NCI-H1930 (cell line): ENCODE results near the gene P2RX4.
A peak's percentile ranks its signal among the peaks of the same experiment; 100 is the strongest.
"Not testable (repeated sequence)": the region's sequence is repeated elsewhere in the genome, so short reads cannot be mapped to it uniquely, and the experiment has no call there.

Experiments
- DNase-seq, 2 experiments: peaks; one replicate each; lab custom pipeline; 2025; lab: John Stamatoyannopoulos, UW

The P2RX4 gene, protein sequence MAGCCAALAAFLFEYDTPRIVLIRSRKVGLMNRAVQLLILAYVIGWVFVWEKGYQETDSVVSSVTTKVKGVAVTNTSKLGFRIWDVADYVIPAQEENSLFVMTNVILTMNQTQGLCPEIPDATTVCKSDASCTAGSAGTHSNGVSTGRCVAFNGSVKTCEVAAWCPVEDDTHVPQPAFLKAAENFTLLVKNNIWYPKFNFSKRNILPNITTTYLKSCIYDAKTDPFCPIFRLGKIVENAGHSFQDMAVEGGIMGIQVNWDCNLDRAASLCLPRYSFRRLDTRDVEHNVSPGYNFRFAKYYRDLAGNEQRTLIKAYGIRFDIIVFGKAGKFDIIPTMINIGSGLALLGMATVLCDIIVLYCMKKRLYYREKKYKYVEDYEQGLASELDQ

DNA sequence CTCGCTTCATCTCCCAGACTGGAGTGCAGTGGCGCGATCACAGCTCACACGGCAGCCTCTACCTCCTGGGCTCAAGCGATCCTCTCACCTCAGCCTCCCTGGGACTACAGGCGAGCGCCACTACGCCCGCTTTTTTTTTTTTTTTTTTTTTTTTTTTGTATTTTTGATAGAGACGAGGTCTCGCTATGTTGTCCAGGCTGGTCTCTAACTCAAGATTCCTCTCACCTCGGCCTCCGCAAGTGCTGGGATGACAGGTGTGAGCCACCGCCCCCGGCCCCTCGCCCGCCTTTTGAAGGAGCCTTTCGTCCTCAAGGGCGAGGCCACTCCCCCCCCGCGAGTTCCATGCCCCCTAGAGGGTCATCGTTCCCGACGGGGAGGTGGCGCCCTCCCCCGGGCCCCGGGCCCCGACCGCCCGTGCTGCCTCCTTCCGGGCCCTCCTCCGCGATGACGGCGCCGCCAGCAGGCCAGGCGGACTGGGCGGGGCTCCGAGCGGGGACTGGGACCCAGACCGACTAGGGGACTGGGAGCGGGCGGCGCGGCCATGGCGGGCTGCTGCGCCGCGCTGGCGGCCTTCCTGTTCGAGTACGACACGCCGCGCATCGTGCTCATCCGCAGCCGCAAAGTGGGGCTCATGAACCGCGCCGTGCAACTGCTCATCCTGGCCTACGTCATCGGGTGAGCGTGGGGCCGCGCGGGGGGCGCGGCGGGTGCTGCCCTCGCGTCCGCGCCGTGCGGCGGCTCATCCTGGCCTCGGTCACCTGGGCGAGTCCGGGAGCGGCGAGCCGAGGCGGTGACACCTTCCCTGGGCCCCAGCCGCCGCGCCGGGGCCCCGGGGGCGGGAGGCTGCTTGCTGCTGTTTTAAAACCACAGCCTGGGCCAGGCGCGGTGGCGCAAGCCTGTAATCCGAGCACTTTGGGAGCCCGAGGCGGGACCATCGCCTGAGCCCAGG is at the start of gene P2RX4:
Gene P2RX4 (plus strand): TSS at position 506 of the 949 bp plus-strand sequence. CDS start 36 bp downstream, at position 542.
- DNase-seq: peak; percentile 79 to 88

DNA sequence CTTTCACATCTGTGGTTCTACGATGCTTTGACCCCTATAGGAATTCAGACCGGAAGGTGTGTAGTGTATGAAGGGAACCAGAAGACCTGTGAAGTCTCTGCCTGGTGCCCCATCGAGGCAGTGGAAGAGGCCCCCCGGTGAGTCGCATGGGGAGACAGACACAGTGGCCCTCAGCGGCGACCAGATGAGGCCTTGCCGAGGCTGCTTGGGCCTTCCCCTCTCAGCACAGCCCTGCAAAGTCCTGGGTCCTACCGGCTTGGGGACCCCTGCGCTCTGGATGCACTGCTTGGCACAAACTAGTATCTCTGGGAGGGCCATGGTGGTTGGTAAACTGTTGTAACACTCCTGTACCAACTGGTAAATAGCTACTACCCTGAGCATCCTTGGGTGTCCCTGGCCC is 47.5 kb upstream of the P2RX4 start:
- DNase-seq: no peak

DNA sequence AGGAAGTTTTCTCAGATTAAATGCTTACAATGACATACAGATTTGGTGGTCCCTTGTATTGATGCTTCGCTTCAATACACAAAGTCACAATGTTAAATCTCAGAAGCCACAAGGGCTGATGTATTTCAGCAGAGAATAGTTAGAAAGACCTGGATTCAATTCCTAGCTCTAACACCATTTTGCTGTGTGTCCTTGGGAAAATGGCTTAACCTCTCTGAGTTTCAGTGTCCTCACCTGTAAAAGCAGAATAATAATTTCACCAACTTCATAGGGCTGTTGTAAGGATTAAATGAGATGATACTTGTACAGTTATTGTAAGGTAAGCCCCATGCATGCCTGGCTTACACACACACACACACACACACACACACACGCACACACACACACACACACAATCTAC is 46.9 kb upstream of the P2RX4 start:
- DNase-seq: no peak

DNA sequence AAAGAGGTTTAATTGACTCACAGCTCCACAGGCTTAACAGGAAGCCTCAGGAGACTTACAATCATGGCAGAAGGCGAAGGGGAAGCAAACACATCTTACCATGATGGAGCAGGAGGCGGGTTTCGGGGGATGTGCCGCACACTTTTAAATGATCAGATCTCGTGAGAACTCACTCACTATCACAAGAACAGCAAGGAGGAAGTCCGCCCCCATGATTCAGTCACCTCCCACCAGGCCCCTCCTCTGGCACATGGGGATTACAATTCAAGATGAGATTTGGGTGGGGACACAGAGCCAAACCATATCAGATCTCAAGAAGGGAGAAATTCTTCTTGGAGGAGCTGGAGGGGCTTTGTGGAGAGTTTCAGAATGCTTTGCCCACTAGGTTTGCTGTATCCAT is 45.1 kb upstream of the P2RX4 start:
- not testable (repeated sequence) for DNase-seq

DNA sequence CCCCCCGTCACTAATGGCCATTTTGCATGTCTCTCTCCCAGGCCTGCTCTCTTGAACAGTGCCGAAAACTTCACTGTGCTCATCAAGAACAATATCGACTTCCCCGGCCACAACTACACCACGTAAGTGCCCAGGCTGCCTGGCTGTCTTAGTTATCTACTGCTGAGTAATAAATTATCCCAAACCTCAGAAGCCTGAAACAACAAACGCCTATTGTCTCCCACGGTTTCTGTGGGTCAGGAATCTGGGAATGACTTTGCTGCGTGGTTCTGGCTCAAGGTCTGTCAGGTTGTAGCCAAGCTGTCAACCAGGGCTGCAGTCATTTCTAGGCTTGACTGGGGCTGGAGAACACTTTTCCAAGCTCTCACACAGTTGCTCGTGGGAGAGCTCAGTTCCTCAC is 44.6 kb upstream of the P2RX4 start:
- DNase-seq: no peak

DNA sequence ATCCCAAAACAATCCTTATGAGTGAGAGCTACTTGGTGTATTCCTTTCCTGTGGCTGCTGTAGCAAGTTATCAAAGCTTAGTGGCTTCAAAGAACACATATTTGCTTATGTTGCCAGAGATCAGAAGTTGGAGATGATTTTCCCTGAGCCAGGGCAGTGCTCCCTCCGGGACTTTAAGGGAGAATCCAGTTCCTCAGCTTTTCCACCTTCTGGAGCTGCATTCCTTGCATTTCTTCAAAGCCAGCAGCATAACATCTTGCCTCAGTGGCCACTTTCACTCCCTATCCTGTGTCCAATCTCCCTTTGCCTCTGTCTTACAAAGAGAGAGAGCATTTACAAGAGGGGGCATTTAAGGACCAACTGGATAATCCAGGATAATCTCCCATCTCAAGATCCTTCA is 43.6 kb upstream of the P2RX4 start:
- no peak for DNase-seq

DNA sequence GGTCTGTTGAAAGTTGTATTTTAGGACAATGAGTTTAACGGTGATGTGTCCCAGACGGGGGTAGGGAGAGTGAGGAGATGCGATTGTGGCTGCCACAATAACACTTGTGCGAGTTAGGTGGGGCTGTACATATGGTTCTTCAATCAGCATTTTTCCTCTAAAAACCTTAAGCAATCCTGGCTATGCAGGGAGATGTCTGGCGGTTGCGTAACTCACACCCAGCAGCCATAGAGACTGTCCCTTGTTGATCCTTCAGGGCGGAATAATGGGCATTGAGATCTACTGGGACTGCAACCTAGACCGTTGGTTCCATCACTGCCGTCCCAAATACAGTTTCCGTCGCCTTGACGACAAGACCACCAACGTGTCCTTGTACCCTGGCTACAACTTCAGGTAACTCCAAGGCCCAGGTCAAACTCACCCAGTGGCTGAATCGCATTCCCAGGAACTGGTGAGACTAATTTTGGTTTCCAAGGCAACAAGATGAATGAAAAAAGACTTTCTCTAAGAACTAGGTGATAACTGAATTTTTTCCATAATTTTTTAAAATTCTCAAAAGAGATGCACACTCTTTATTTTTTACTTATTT is 42.6 kb upstream of the P2RX4 start:
- no peak for DNase-seq

DNA sequence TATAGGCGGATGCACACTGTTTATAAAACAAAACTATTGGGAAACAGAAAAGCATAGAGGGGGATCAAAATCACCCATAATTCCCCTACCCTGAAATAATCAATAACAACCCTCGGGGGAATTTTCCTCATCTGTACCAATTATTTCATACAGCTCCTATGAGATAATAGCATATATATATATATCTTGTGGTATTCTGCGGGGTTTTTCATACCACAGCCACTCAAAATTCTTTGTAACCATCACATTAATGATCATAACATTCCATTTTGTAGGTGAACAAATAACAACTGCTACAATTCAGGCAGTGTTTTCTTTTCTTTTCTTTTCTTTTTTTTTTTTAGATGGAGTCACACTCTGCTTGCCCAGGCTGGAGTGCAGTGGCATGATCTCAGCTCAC is 42.0 kb upstream of the P2RX4 start:
- no peak for DNase-seq

DNA sequence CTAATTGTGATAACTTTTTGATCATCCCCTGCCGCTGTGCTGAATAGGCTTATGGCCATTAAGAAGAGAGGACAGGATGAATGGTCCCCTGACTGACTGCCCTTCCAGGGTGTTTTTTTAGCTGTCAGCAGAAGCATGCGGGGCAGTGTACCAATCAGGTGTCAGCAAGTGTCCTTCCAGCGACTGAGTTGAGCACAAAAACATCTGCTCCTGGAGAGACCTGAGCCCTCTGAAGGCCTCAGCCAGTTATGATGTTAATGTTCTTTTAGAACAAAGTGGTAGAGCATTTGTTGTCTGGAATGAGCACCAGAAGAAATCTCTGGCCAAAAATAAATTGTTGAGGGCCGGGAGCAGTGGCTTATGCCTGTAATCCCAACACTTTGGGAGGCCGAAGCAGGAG is 39.8 kb upstream of the P2RX4 start:
- DNase-seq: no peak

DNA sequence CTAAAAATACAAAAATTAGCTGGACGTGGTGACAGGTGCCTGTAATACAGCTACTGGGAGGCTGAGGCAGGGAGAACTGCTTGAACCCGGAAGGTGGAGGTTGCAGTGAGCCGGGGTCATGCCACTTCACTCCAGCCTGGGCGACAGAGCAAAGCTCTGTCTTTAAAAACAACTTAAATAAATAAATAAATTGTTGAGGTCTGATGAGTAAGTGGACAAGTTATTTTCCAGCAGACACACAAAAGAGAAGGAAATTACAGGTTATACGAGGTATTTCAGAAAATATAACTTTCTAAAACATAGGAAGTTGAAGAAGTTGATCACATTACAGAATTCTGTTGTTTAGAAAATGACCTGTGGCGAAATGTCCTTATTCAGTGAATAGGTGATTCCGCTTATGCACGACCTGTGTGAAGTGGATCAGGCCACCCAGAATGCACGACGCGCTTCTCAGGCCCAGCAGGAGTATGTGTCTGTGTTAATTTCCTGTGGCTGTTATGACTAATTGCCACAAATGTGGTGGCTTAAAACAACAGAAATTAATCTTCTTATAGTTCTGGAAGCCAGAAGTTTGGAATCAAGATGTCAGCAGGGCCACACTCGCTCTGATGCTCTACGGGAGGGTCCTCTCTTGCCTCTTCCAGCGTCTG is 39.2 kb upstream of the P2RX4 start:
- no peak for DNase-seq

DNA sequence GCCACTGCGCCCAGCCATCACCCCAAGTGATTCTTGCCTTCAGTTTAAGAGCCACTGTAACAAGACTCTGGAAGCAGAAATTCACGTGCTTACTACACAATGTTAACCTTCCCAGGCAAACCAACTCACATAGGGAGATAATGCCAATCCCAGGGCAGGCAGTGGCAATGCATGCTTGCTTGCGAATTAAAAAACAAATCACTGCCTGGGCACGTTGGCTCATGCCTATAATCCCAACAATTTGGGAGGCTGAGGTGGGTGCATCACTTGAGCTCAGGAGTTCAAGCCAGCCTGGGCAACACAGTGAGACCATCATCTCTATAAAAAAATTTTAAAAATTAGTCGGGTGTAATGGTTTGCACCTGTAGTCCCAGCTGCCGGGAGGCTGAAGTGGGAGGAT is 37.8 kb upstream of the P2RX4 start:
- no peak for DNase-seq

DNA sequence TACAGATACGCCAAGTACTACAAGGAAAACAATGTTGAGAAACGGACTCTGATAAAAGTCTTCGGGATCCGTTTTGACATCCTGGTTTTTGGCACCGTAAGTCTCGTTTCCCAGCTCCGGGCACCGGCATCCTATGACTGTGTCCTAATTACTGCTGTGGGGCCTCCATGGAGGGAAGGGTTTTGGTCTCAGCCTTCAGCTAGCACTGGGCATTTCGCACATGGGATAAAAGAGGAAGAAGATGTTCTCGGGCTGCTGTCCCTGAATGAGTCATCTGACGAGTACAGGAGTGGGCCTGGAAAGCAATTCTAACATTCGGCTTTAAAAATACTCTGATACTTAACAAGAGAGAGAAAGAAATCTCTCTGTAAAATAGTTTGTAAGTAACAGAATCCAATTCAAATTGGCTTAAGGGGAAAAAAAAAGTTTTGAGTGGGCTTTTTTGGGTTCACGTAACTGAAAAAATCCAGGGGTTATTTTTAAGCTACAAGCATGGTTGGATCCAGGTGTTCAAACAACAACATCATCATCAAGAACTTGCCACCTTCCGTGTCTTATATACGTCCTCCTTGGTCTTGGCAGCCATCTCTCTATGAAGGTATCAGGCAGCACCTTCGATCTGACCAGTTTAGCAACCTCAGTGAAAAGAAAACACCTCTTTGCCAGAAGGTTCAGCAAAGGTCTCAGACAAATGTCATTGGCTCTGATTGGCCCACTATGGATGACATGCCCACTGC is 34.4 kb upstream of the P2RX4 start:
- no peak for DNase-seq

DNA sequence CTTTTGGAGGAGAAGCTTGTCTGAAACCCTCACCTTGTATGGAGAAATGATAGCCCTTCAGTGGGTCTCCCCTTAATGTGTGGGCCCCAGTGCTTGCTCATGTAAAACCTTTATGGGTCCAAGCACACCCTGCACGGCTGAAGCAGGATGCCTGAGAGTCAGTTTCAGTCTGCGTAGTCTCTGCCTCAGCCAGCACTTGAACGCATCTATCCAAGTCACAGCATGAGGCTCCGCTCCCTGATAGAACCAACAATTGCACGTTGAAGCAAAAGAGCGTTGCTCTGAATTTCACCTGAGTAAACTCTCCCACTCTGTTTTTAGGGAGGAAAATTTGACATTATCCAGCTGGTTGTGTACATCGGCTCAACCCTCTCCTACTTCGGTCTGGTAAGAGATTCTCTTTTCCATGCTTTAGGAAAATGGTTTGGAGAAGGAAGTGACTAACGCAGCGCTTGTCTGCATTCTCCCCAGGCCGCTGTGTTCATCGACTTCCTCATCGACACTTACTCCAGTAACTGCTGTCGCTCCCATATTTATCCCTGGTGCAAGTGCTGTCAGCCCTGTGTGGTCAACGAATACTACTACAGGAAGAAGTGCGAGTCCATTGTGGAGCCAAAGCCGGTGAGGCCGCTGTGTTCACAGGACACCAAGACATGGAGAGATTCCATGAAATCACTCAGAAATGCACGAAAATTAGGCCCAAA is 33.0 kb upstream of the P2RX4 start:
- DNase-seq: no peak

DNA sequence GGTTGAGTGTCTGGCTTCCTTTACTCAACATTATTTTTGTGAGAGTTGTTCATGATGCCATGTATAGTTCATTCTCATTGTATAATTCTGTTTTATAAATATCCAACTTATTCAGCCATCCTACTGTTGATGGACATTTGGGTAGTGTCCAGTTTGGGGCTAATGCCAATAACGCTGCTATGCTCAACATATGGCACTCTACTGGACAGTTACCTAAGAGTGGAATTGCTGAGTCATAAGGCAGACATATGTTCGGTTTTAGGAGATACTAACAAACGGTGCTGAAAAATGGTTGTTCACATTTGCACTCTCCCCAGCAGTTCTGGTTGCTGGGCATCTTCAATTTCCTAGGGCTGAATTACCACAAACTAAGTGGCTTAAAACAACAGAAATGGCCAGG is 28.7 kb upstream of the P2RX4 start:
- no peak for DNase-seq

DNA sequence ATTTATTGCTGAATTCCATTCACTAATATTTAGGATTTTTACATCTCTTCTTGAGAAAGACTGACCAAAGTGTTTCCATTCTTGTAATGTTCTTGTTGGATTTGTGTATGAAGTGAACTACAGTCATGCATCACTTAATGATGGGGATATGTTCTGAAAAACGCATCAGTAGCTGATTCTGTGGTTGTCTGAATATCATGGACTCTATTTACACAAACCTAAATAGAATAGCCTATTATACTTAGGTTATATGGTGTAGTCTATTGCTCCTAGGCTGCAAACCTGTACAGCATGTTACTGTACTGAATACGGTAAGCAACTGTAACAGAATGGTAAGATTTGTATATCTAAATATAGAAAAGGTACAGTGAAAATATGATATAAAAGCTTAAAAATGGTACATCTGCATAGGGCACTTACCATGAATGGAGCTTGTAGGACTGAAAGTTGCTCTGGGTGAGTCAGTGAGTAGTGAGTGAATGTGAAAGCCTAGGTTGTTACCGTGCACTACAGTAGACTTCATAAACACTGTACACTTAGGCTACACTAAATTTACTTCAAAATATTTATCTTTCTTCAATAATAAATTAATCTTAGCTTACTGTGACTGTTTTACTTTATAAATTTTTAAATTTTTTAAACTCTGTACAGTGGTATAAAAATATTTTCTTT is 27.6 kb upstream of the P2RX4 start:
- DNase-seq: no peak

DNA sequence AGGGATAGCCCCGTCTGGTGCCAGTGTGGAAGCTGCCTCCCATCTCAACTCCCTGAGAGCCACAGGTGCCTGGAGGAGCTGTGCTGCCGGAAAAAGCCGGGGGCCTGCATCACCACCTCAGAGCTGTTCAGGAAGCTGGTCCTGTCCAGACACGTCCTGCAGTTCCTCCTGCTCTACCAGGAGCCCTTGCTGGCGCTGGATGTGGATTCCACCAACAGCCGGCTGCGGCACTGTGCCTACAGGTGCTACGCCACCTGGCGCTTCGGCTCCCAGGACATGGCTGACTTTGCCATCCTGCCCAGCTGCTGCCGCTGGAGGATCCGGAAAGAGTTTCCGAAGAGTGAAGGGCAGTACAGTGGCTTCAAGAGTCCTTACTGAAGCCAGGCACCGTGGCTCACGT is 25.5 kb upstream of the P2RX4 start:
- no peak for DNase-seq

DNA sequence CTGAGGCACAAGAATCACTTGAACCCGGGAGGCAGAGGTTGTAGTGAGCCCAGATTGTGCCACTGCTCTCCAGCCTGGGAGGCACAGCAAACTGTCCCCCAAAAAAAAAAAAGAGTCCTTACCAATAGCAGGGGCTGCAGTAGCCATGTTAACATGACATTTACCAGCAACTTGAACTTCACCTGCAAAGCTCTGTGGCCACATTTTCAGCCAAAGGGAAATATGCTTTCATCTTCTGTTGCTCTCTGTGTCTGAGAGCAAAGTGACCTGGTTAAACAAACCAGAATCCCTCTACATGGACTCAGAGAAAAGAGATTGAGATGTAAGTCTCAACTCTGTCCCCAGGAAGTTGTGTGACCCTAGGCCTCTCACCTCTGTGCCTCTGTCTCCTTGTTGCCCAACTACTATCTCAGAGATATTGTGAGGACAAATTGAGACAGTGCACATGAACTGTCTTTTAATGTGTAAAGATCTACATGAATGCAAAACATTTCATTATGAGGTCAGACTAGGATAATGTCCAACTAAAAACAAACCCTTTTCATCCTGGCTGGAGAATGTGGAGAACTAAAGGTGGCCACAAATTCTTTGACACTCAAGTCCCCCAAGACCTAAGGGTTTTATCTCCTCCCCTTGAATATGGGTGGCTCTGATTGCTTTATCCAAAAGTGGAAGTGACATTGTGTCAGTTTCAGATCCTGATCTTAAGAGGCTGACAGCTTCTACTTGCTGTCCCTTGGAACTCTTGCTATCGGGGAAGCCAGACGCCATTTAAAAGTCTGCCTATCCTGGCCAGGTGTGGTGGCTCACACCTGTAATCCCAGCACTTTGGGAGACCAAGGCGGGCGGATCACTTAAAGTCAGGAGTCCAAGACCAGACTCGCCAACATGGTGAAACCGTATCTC is 24.7 kb upstream of the P2RX4 start:
- DNase-seq: no peak

DNA sequence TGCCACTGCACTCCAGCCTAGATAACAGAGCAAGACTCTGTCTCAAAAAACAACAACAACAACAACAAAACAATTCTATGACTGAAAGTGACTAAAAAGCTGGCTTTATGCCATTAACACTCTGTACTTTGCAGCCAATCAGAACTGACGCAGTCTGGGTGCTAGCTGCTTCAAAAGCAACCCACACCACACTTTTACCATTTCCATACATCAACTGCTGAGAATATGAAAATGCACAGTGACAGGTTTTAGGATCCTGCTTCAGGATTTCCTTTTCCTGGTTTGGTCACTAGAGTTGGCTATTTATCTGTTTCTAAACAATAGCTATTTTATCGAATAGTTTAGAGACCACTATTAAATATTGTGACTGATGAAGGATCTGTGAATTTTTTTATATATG is 23.1 kb upstream of the P2RX4 start:
- DNase-seq: no peak

DNA sequence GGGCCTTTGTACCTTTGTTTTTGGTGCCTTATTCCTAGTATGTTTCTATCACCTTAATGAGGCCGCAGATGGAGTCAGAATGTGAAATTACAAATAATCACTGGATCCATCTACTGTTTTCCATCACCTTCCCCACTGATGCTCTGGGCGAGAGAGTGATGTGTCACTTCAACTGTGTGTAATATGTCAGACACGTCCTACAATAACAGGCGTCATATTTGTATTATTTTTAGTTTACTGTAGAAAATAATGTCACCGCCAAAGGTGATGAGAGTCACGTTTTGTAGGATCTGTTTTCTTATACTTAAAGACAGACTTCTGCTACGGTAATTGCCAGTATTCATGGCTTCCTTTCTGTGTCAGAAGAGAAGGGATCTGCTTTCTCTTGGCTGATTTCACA is 22.4 kb upstream of the P2RX4 start:
- DNase-seq: no peak
